ENCODE data around the gene TRIM71.

- TF ChIP-seq CTCF (IDR thresholded peaks at IDR 0.05) (no peak), POLR2A (IDR thresholded peaks at IDR 0.05) (no peak)
Observed at GRCh38 chr3:32820430-32820829, 2.6 kb downstream of the TRIM71 start.
